ENCODE measurements around the gene MAP3K4. TPM values are rescaled to one million over a fixed set of nuclear protein-coding genes. Genes with fewer than 3 reads are reported as not detected.

MAP3K4 gene
- total RNA-seq, 4 donors from 2014 or later = 22.8 to 33.8 (median 30.4) TPM

GRCh38 chr6:161107779-161108730 lies 116.5 kb downstream of the MAP3K4 start:
- DNase-seq (ENCODE audit: low spot score in 2 of 2) = no peak
- 93% methylated on average over 23 of the region's 23 CpGs for WGBS, 2 donors
- TF ChIP-seq CTCF (IDR thresholded peaks at IDR 0.05) (no peak), POLR2A (IDR thresholded peaks at IDR 0.05) (no peak)
- intact Hi-C loops (cut with DNase I; ENCODE audit: low total_unique reads) = no loop called here
- no peak overlapping the region for H3K4me3 ChIP-seq (ENCODE audit: low read depth, poor library complexity, severe bottlenecking)

DNA sequence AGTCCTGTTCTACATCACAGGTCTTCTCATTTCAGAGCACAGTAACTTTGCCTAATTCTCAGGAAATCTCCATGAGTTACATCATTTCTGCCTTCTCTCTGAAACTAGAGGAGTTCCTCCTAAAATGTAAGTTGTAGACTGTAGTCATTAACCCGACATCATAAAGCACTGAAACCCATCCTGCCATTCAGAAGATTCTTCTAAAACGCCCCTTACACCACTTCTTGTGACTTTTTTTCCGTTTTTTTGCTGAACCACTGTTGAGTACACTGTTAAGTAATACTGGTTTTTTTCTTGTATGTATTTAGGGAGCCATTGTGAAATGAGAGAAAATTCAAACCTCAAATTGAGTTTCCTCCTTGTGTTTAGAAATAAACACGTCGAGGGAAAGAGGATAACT lies 117.3 kb downstream of the MAP3K4 start:
- H3K4me3 ChIP-seq (ENCODE audit: low read depth, poor library complexity, severe bottlenecking) = no peak overlapping the region
- no peak for DNase-seq (ENCODE audit: low spot score in 2 of 2)
- 87 to 88% methylated on average over 5 of the region's 5 CpGs for WGBS, 2 donors
- intact Hi-C loops (cut with DNase I; ENCODE audit: low total_unique reads) = no loop called here
- TF ChIP-seq POLR2A (IDR thresholded peaks at IDR 0.05) = no peak
- no peak for TF ChIP-seq CTCF (IDR thresholded peaks at IDR 0.05)

GRCh38 chr6:161109366-161109765 lies 117.8 kb downstream of the MAP3K4 start:
- intact Hi-C loops (cut with DNase I; ENCODE audit: low total_unique reads) = no loop called here
- TF ChIP-seq CTCF (IDR thresholded peaks at IDR 0.05) (no peak), POLR2A (IDR thresholded peaks at IDR 0.05) (no peak)
- no peak for DNase-seq (ENCODE audit: low spot score in 2 of 2)
- no peak overlapping the region for H3K4me3 ChIP-seq (ENCODE audit: low read depth, poor library complexity, severe bottlenecking)
- 53 to 67% methylated on average over 4 of the region's 4 CpGs for WGBS, 2 donors

- TF ChIP-seq CTCF (IDR thresholded peaks at IDR 0.05) (no peak), POLR2A (IDR thresholded peaks at IDR 0.05) (no peak)
- no peak overlapping the region for H3K4me3 ChIP-seq (ENCODE audit: low read depth, poor library complexity, severe bottlenecking)
- WGBS, 2 donors = 90 to 91% methylated on average over 14 of the region's 14 CpGs
- no peak for DNase-seq (ENCODE audit: low spot score in 2 of 2)
- intact Hi-C loops (cut with DNase I; ENCODE audit: low total_unique reads) = no loop called here
Measured at GRCh38 chr6:161110028-161110779, 118.6 kb downstream of the MAP3K4 start.

GRCh38 chr6:161111261-161111660 lies 119.7 kb downstream of the MAP3K4 start:
- WGBS, 2 donors = 80 to 83% methylated on average over 4 of the region's 4 CpGs
- intact Hi-C loops (cut with DNase I; ENCODE audit: low total_unique reads) = no loop called here

More at GRCh38 chr6:161111261-161111660, 119.7 kb downstream of the MAP3K4 start:
- DNase-seq (ENCODE audit: low spot score in 2 of 2) = no peak
- H3K4me3 ChIP-seq (ENCODE audit: low read depth, poor library complexity, severe bottlenecking) = no peak overlapping the region
- TF ChIP-seq POLR2A (IDR thresholded peaks at IDR 0.05) (no peak), CTCF (IDR thresholded peaks at IDR 0.05) (no peak)

Measured in lower leg skin (tissue), 4 donors.